ENCODE results near the gene THSD4. TPM values are rescaled to one million over a fixed set of nuclear protein-coding genes. Genes with fewer than 3 reads are reported as not detected.

Gene THSD4
- total and polyA plus RNA-seq, 2 of the 8 experiments (the other 6 are each of a cell fraction or from before 2014, with no cell fraction given), result 2.5 to 6.2 TPM

GRCh38 chr15:71686221-71687050 lies 571.2 kb downstream of the THSD4 start:
- H2AK5ac ChIP-seq (ENCODE audit: low read depth, low read length), result peak overlapping the region; percentile 54
- H3K9me3 ChIP-seq (ENCODE audit: insufficient read depth in 2 of 2, low read depth in 1 of 2, low read length in 1 of 2), result 0 out of 4 replicates have a peak, but pooled peaks cover 0 to 2% of the 10 kb centered on the region in 2 experiments
- no peak overlapping the region for H4K5ac ChIP-seq (ENCODE audit: insufficient read length, low read depth, low read length)
- H3K4me3 ChIP-seq (ENCODE audit: extremely low read depth in 1 of 4, insufficient read depth in 2 of 4, low read depth in 3 of 4, low read length in 4 of 4), result no peak overlapping the region
- no peak overlapping the region for H2AFZ ChIP-seq (ENCODE audit: low read length)
- DNase-seq (ENCODE audit: low read depth in 1 of 2, low spot score in 2 of 2), result no peak
- no peaks in the 10 kb centered on the region for H3K4me1 ChIP-seq (replicated peaks in 1 of 4; ENCODE audit: control insufficient read depth in 3 of 4, insufficient read depth in 4 of 4, low read length in 3 of 4)
- no peak overlapping the region for H3K9ac ChIP-seq (replicated peaks in 1 of 4; ENCODE audit: extremely low read depth in 1 of 4, low read depth in 3 of 4, low read length in 3 of 4)
- H2BK15ac ChIP-seq (ENCODE audit: low read length), result no peak overlapping the region
- H3K27ac ChIP-seq (ENCODE audit: low read depth, low read length), result no peak overlapping the region
- no peaks in the 10 kb centered on the region for H3K27me3 ChIP-seq (replicated peaks in 1 of 4; ENCODE audit: control insufficient read depth in 3 of 4, extremely low read depth in 1 of 4, insufficient read depth in 3 of 4, low read length in 3 of 4)
- no peaks in the 10 kb centered on the region; the same call in 1 of the 2 replicates for H3K23me2 ChIP-seq (ENCODE audit: low read depth, low read length)
- H4K8ac ChIP-seq (ENCODE audit: extremely low read depth, insufficient read depth, low read length), result no peak overlapping the region
- H3K14ac ChIP-seq (ENCODE audit: insufficient read length), result no peak overlapping the region
- no peaks in the 10 kb centered on the region for H4K20me1 ChIP-seq (replicated peaks in 1 of 2; ENCODE audit: control insufficient read depth in 1 of 2, insufficient read depth in 2 of 2, low read length in 2 of 2)
- H3K36me3 ChIP-seq (ENCODE audit: control insufficient read depth in 2 of 4, insufficient read depth in 4 of 4, low read length in 3 of 4), result no peaks in the 10 kb centered on the region
- H3K79me2 ChIP-seq (ENCODE audit: control insufficient read depth in 1 of 2, insufficient read depth in 2 of 2, low read length in 2 of 2), result no peaks in the 10 kb centered on the region
- FAIRE-seq, result no peak
- H4K91ac ChIP-seq (replicated peaks; ENCODE audit: insufficient read length, low read length), result no peak overlapping the region
- H3K56ac ChIP-seq (replicated peaks; ENCODE audit: insufficient read length, low read depth, low read length), result no peak overlapping the region
- H3K4ac ChIP-seq (replicated peaks; ENCODE audit: insufficient read length, low read depth, low read length), result no peak overlapping the region
- H2BK12ac ChIP-seq (ENCODE audit: low read depth, low read length), result no peak overlapping the region
- ChIA-PET CTCF (ENCODE audit: partially characterized antibody) (interaction anchor here (1.2 kb wide), 1 partner anchor 111 kb away, joined by 3 read pairs; no protein-coding TSS in a partner anchor), POLR2A (ENCODE audit: partially characterized antibody) (no interaction called here)
- H3K18ac ChIP-seq (ENCODE audit: extremely low read depth, low read length), result no peak overlapping the region
- no peak overlapping the region for H2BK120ac ChIP-seq (replicated peaks; ENCODE audit: low read depth, low read length)
- 78% methylated on average over 4 of the region's 4 CpGs; no CpG with 5 or more reads in 1 of the 2 experiments for WGBS, 2 experiments (ENCODE audit: extremely low coverage in 1 of 2, insufficient coverage in 1 of 2, insufficient read length in 1 of 2, insufficient replicate concordance in 2 of 2, low coverage in 1 of 2, low lambda C conversion rate in 2 of 2, missing lambda C conversion rate in 1 of 2)
- no peaks in the 10 kb centered on the region for H3K79me1 ChIP-seq (ENCODE audit: low read depth, low read length)
- H3K23ac ChIP-seq (ENCODE audit: insufficient read length), result no peak overlapping the region
- no peak overlapping the region for H2BK20ac ChIP-seq (ENCODE audit: low read length)
- no peak overlapping the region for H3K4me2 ChIP-seq (ENCODE audit: insufficient read depth in 1 of 2, low read depth in 2 of 2, low read length in 2 of 2)
- H2BK5ac ChIP-seq (ENCODE audit: low read depth, low read length), result no peak overlapping the region

Data from H1 (cell line).